Measurements from ENCODE around the gene NME3. TPM values are rescaled to one million over a fixed set of nuclear protein-coding genes. Genes with fewer than 3 reads are reported as not detected.

NME3 gene
- total and polyA plus RNA-seq, 2 of the 4 experiments (the other 2 are of a cell fraction), result 12.7 to 41.2 TPM

GRCh38 chr16:1780677-1781072 lies 9.3 kb upstream of the NME3 start:
- Histone ChIP-seq H3K9me1 (ENCODE audit: insufficient read depth, low read length) (peaks cover 7% of the 10 kb centered on the region; the same call in 1 of the 2 replicates), H3K4ac (ENCODE audit: low read depth, low read length) (no peak overlapping the region), H2BK20ac (ENCODE audit: low read depth, low read length) (no peak overlapping the region), H3K56ac (ENCODE audit: extremely low read depth, insufficient read depth, low read length) (no peak overlapping the region), H3K4me2 (ENCODE audit: low read depth, low read length) (no peak overlapping the region), H4K8ac (ENCODE audit: low read depth in 2 of 2, low read length in 2 of 2) (no peak overlapping the region), H3K9ac (ENCODE audit: low read depth, low read length) (no peak overlapping the region), H3K4me1 (ENCODE audit: control insufficient read depth, insufficient read depth, low read length) (peaks cover 3% of the 10 kb centered on the region; the same call in 1 of the 2 replicates), H2AFZ (replicated peaks; ENCODE audit: low read length, poor library complexity) (no peak overlapping the region), H2AK9ac (replicated peaks; ENCODE audit: low read depth, low read length, poor library complexity) (no peak overlapping the region), H2BK120ac (ENCODE audit: low read depth, low read length) (no peak overlapping the region), H3K79me1 (ENCODE audit: low read depth in 1 of 2, low read length in 2 of 2) (peaks cover 17 to 57% of the 10 kb centered on the region in 2 experiments), H4K91ac (ENCODE audit: insufficient read depth, low read depth, low read length) (no peak overlapping the region), H3K36me3 (ENCODE audit: control insufficient read depth, insufficient read depth, low read length) (peaks cover 32% of the 10 kb centered on the region), H4K5ac (ENCODE audit: low read depth, low read length) (peak overlapping the region; percentile 41; the same call in 1 of the 2 replicates), H2BK15ac (ENCODE audit: low read depth, low read length) (no peak overlapping the region), H2BK5ac (ENCODE audit: low read depth, low read length, poor library complexity, severe bottlenecking) (no peak overlapping the region), H3K9me3 (ENCODE audit: control insufficient read depth, insufficient read depth, low read length) (no peaks in the 10 kb centered on the region), H3K4me3 (ENCODE audit: insufficient read depth, low read depth, low read length) (no peak overlapping the region), H3K23ac (ENCODE audit: low read depth, low read length) (no peak overlapping the region), H4K20me1 (ENCODE audit: insufficient read depth, low read length) (peaks cover 28% of the 10 kb centered on the region), H2AK5ac (ENCODE audit: low read depth, low read length) (no peak overlapping the region), H3K14ac (replicated peaks; ENCODE audit: low read depth, low read length) (no peak overlapping the region), H3K27ac (ENCODE audit: insufficient read depth, low read length) (no peak overlapping the region), H3K27me3 (ENCODE audit: control insufficient read depth, insufficient read depth, low read length) (no peaks in the 10 kb centered on the region), H3K18ac (ENCODE audit: low read depth, low read length) (no peak overlapping the region)
- dilution Hi-C loops (cut with HindIII; ENCODE audit: low sequenced_read_pairs, unreplicated experiment), result no loop called here
- ATAC-seq (ENCODE audit: low read depth) (no peak), DNase-seq (no peak)
- intact Hi-C loops (cut with micrococcal nuclease), result loop anchor here (5.0 kb wide), 1 partner anchor 47 kb away; the partner anchor contains the start of genes FAHD1 and HAGH
- ChIA-PET POLR2A (ENCODE audit: unreplicated experiment) (no interaction called here), CTCF (no interaction called here)
- 82% methylated on average over 2 of the region's 6 CpGs; no CpG with 5 or more reads in 1 of the 2 experiments for WGBS, 2 experiments (ENCODE audit: extremely low coverage in 2 of 2, insufficient read length in 1 of 2)
- no TSS peak for BruUV-seq (replicated peaks)
- in situ Hi-C loops (cut with MboI; ENCODE audit: low sequenced_read_pairs), result no loop called here
- TF ChIP-seq MXI1 (IDR thresholded peaks at IDR 0.05; ENCODE audit: borderline replicate concordance, low read depth, low read length) (no peak), MAFK (IDR thresholded peaks at IDR 0.05; ENCODE audit: low read depth, low read length) (no peak), RCOR1 (IDR thresholded peaks at IDR 0.05; ENCODE audit: insufficient replicate concordance, low read length) (no peak), SMC3 (IDR thresholded peaks at IDR 0.05; ENCODE audit: low read depth, low read length) (no peak), RAD21 (IDR thresholded peaks at IDR 0.05; ENCODE audit: low read length) (no peak), USF2 (IDR thresholded peaks at IDR 0.05; ENCODE audit: low read depth, low read length) (no peak), CHD1 (IDR thresholded peaks at IDR 0.05; ENCODE audit: low read depth, low read length) (no peak), FOS (IDR thresholded peaks at IDR 0.05; ENCODE audit: low read depth, low read length) (no peak), CEBPB (IDR thresholded peaks at IDR 0.05; ENCODE audit: low read depth, low read length) (no peak), CTCF (conservative IDR thresholded peaks at IDR 0.05; ENCODE audit: low read depth, low read length) (no peak), RFX5 (IDR thresholded peaks at IDR 0.05; ENCODE audit: low read depth, low read length) (no peak), POLR2A (IDR thresholded peaks at IDR 0.05; ENCODE audit: low read depth, low read length) (no peak)
